GM12878 (cell line): ENCODE results near the gene ERN1. TPM values are rescaled to one million over a fixed set of nuclear protein-coding genes. Genes with fewer than 3 reads are reported as not detected.

Source experiments
- ATAC-seq: fragments of 200-7000 bp; cut with Tn5 transposase; 3 replicates; pipeline ENCODE4 v1.9.1; 2020; ENCODE audit warnings: mild to moderate bottlenecking, moderate library complexity
- BruUV-seq: library from RNA; stranded (reverse); fragments of 400-500 nt; replicated peaks from 2 replicates; lab custom pipeline; 2021; lab: Mats Ljungman, UMichigan
- CTCF ChIA-PET: fragments of 300-600 bp; sonication (Branson Sonifier 250); formaldehyde crosslinking; extraction: SDS; loops from one replicate; lab custom pipeline; 2021; ENCODE audit warnings: inconsistent platforms; lab: Yijun Ruan, JAX
- POLR2A ChIA-PET: fragments of 350-600 bp; formaldehyde crosslinking; extraction: SDS; loops from one replicate; lab custom pipeline; 2021; ENCODE audit warnings: inconsistent platforms; lab: Charles Lee
- RAD21 ChIA-PET: fragments of 300-600 bp; sonication (Branson Sonifier 250); formaldehyde crosslinking; loops from one replicate; lab custom pipeline; 2023; ENCODE audit warnings: antibody characterized with exemption; ENCODE audit not compliant: unreplicated experiment; lab: Charles Lee
- SMC1A ChIA-PET: fragments of 300-600 bp; sonication (Branson Sonifier 250); formaldehyde crosslinking; loops from one replicate; lab custom pipeline; 2023; ENCODE audit not compliant: unreplicated experiment, uncharacterized antibody; lab: Charles Lee
- DNase-seq: peaks from one replicate; pipeline ENCODE4 v3.0.0-alpha.2; 2011; ENCODE audit warnings: low read depth, low spot score
- FAIRE-seq: peaks from 3 replicates; lab custom pipeline; 2011; peaks lifted over from hg19 to GRCh38; lab: Jason Lieb, UNC
- H2AFZ ChIP-seq: 2 replicates; pipeline ENCODE4 v1.6.0; 2011; ENCODE audit warnings: low read depth, low read length, control low read depth; ENCODE audit not compliant: control insufficient read depth
- H3K27ac ChIP-seq: 2 replicates; pipeline ENCODE4 v1.5.1; 2011; ENCODE audit warnings: control low read depth; ENCODE audit not compliant: control insufficient read depth, insufficient read depth
- H3K27me3 ChIP-seq, 2 experiments: replicated peaks in 1 of 2; 2 replicates each; pipeline versions ENCODE4 v1.6.0 to v1.6.1; 2011; ENCODE audit warnings: low read length in 1 of 2; ENCODE audit not compliant: control insufficient read depth in 2 of 2, insufficient read depth in 2 of 2
- H3K36me3 ChIP-seq, 2 experiments: 2 replicates each; pipeline ENCODE4 v1.5.1; 2011; ENCODE audit warnings: low read length in 1 of 2; ENCODE audit not compliant: control insufficient read depth in 2 of 2, insufficient read depth in 2 of 2
- H3K4me1 ChIP-seq: 2 replicates; pipeline ENCODE4 v1.6.1; 2011; ENCODE audit warnings: mild to moderate bottlenecking, low read length, moderate library complexity, mixed read lengths; ENCODE audit not compliant: control insufficient read depth, insufficient read depth
- H3K4me2 ChIP-seq: 2 replicates; pipeline ENCODE4 v1.6.0; 2011; ENCODE audit warnings: control low read depth; ENCODE audit not compliant: control insufficient read depth, insufficient read depth
- H3K4me3 ChIP-seq: fragments of 200-600 bp; sonication (generic); 2 replicates; pipeline ENCODE4 v1.5.1; 2016
- H3K79me2 ChIP-seq: 2 replicates; pipeline ENCODE4 v1.6.0; 2011; ENCODE audit warnings: low read length; ENCODE audit not compliant: control insufficient read depth, insufficient read depth
- H3K9ac ChIP-seq: 2 replicates; pipeline ENCODE4 v1.8.0; 2011; ENCODE audit warnings: low read length, control low read depth, mixed read lengths; ENCODE audit not compliant: control insufficient read depth, insufficient read depth
- H3K9me3 ChIP-seq: replicated peaks from 3 replicates; pipeline ENCODE4 v1.5.1; 2011; ENCODE audit warnings: mild to moderate bottlenecking, low read length; ENCODE audit not compliant: control insufficient read depth, insufficient read depth
- H4K20me1 ChIP-seq: 2 replicates; pipeline ENCODE4 v1.6.0; 2011; ENCODE audit not compliant: control insufficient read depth, insufficient read depth
- BACH1 ChIP-seq: fragments of 450-650 bp; IDR thresholded peaks from 2 replicates; pipeline ENCODE4 v1.6.1; 2017; ENCODE audit warnings: mild to moderate bottlenecking, borderline replicate concordance
- CBFB ChIP-seq: IDR thresholded peaks from 2 replicates; pipeline ENCODE4 v1.6.1; 2016; ENCODE audit warnings: antibody characterized with exemption, low read depth
- CREM ChIP-seq: IDR thresholded peaks from 2 replicates; pipeline ENCODE4 v1.6.1; 2014; ENCODE audit warnings: antibody characterized with exemption, low read depth
- EZH2 ChIP-seq: IDR thresholded peaks from 2 replicates; pipeline ENCODE4 v1.6.1; 2012; ENCODE audit warnings: low read depth, mild to moderate bottlenecking, control low read depth, inconsistent platforms, low read length, borderline replicate concordance; ENCODE audit not compliant: control insufficient read depth
- LARP7 ChIP-seq: fragments of 450-650 bp; IDR thresholded peaks from 2 replicates; pipeline ENCODE4 v1.6.1; 2017; ENCODE audit warnings: mild to moderate bottlenecking
- MYB ChIP-seq: fragments of 150-350 bp; IDR thresholded peaks from 2 replicates; pipeline ENCODE4 v1.6.1; 2014; ENCODE audit warnings: mild to moderate bottlenecking, low read depth, low read length, borderline replicate concordance
- SMAD1 ChIP-seq: fragments of 450-650 bp; IDR thresholded peaks from 2 replicates; pipeline ENCODE4 v1.6.1; 2018; ENCODE audit warnings: mild to moderate bottlenecking, low read depth; ENCODE audit not compliant: partially characterized antibody
- STAT1 ChIP-seq: fragments of 450-650 bp; conservative IDR thresholded peaks from 2 replicates; pipeline ENCODE4 v1.6.1; 2014; ENCODE audit warnings: antibody characterized with exemption, mild to moderate bottlenecking
- ZSCAN29 ChIP-seq: fragments of 450-650 bp; IDR thresholded peaks from 2 replicates; pipeline ENCODE4 v1.6.1; 2017; ENCODE audit warnings: mild to moderate bottlenecking, moderate library complexity
- WGBS: methylation state at CpG from one replicate; pipeline ENCODE4 v1.1.6; 2016; ENCODE audit warnings: low lambda C conversion rate; ENCODE audit not compliant: insufficient replicate concordance, insufficient coverage; ENCODE audit errors: missing lambda C conversion rate; 5-methylcytosine and 5-hydroxymethylcytosine counted together
- in situ Hi-C: fragments of 300-500 bp; cut with MboI; formaldehyde crosslinking; loops from 9 replicates; pipeline ENCODE4 v1.14.3; 2018; ENCODE audit warnings: mixed read lengths
- intact Hi-C: fragments of 100-400 bp; cut with micrococcal nuclease; formaldehyde crosslinking; loops from one replicate; pipeline ENCODE4 v1.14.2; 2022; ENCODE audit not compliant: unreplicated experiment
- polyA plus RNA-seq, 11 experiments: library from polyadenylated mRNA; depleted of rRNA in 4 of 11; unstranded in 6 of 11; stranded (reverse) in 5 of 11; fragments of >200 nt; fragmentation: Nextera tagmentation in 4 of 11; fragmentation: Illumina TruSeq in 1 of 11; extraction: Ambion mirVana in 4 of 11; extraction: Trizol in 1 of 11; gene quantifications; 1 replicate in 1 of 11; 2 replicates in 10 of 11; pipeline versions ENCODE4 v1.2.1 to v1.2.3, GENCODE V29; 2011 to 2016; ENCODE audit warnings: inconsistent platforms in 2 of 11, missing spikeins in 2 of 11, low read depth in 1 of 11
- total RNA-seq, 4 experiments: library from RNA; depleted of rRNA in 3 of 4; stranded (reverse); fragments of >200 nt in 3 of 4; fragmentation: Illumina TruSeq in 1 of 4; extraction: Trizol in 1 of 4; gene quantifications; 2 replicates each; pipeline versions ENCODE4 v1.2.1 to v1.2.3, GENCODE V29; 2013 to 2021
- TF ChIP-seq, protein P1 (sequence below): IDR thresholded peaks from 2 replicates; pipeline ENCODE4 v1.6.1; 2012; ENCODE audit warnings: low read depth, low read length, improper control_type of control experiment

Gene ERN1
- total and polyA plus RNA-seq, 10 of the 15 experiments (the other 5 are each of a cell fraction or from before 2014, with no cell fraction given), result 2.6 to 19.2 (median 7.6) TPM

DNA sequence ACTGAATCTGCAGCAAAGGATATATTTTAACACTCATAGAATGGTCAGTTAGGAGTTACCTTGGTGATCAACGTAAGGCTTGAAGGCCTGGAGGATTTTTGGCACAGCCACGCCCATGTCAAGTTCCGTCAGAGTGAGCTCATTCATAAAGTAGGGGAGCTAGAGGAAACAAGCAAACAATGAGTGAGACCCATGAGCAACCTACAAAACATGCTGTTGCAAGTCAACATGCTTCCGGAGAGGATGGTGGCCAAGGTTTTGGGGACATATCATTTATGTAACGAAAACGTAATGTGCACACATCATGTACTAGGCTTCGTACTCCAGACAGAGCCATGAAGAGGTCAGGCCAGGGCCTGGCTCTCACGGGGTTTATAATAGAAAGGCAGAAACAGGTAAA lies 41.1 kb upstream of the ERN1 start:
- ChIA-PET SMC1A (no interaction called here), POLR2A (no interaction called here), CTCF (interaction anchor here (1.4 kb wide), 1 partner anchor 10 kb away, joined by 6 read pairs; no protein-coding TSS in a partner anchor)
- Histone ChIP-seq H3K27ac (no peak overlapping the region), H3K4me2 (no peak overlapping the region), H3K9me3 (no peaks in the 10 kb centered on the region), H3K79me2 (no peaks in the 10 kb centered on the region), H2AFZ (no peak overlapping the region), H3K4me1 (no peaks in the 10 kb centered on the region), H3K4me3 (no peak overlapping the region), H3K9ac (no peak overlapping the region), H3K27me3 (no peaks in the 10 kb centered on the region)
- no peak for ATAC-seq
- DNase-seq, result no peak
- WGBS, result 83% methylated on average over 8 of the region's 8 CpGs
- intact Hi-C loops (no loop called here), in situ Hi-C loops (no loop called here)
- BruUV-seq, result no TSS peak
- no peak for FAIRE-seq
- TF ChIP-seq LARP7 (no peak), ZSCAN29 (no peak), CBFB (no peak), CREM (no peak), MYB (no peak), STAT1 (no peak), EZH2 (no peak), SMAD1 (no peak), BACH1 (no peak)
- TF ChIP-seq, protein P1, sequence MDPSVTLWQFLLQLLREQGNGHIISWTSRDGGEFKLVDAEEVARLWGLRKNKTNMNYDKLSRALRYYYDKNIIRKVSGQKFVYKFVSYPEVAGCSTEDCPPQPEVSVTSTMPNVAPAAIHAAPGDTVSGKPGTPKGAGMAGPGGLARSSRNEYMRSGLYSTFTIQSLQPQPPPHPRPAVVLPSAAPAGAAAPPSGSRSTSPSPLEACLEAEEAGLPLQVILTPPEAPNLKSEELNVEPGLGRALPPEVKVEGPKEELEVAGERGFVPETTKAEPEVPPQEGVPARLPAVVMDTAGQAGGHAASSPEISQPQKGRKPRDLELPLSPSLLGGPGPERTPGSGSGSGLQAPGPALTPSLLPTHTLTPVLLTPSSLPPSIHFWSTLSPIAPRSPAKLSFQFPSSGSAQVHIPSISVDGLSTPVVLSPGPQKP, result no peak
- TF ChIP-seq, all 136 proteins: peak for 0
- RAD21 ChIA-PET, result no interaction called here
- Histone ChIP-seq H3K36me3 (peaks cover 0 to 2% of the 10 kb centered on the region in 2 experiments; a peak in 2 of 4 replicates), H4K20me1 (no peaks in the 10 kb centered on the region)
